ENCODE results near the gene SLIT3. TPM values are rescaled to one million over a fixed set of nuclear protein-coding genes. Genes with fewer than 3 reads are reported as not detected.

The SLIT3 gene
- total and polyA plus RNA-seq, 10 of the 15 experiments (the other 5 are each of a cell fraction or from before 2014, with no cell fraction given), result 0.05 TPM; not detected in 9

DNA sequence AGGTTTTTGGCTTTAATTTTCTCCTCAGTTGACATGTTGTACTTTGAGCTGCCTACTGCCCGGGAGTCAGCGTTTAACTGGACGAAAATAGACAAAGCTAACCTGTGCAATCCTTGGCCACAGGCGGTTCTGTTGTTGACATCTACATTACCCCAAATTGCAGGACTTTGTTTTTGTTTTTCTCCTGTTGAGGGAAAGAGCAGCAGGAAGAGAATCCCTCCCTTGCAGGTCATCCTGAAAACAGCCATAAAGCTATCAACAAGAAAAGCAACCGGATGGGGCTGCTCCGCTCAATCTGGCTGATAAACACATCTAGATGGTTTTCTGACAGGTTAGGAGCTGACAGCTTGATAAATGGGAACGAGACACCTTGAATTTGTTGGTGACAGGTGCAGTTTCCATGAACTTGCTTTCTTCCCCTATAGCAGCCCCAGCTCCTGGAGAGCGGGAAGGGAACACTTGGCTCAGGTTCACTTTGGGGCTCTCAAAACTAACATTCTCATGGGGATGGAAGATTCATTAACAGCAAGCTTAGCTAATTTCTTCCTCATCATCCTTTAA lies 331.5 kb downstream of the SLIT3 start:
- 58% methylated on average over 8 of the region's 8 CpGs for WGBS (ENCODE audit: insufficient coverage, insufficient replicate concordance, low lambda C conversion rate, missing lambda C conversion rate)
- RAD21 ChIA-PET (ENCODE audit: unreplicated experiment), result no interaction called here
- H3K79me2 ChIP-seq (ENCODE audit: control insufficient read depth, insufficient read depth, low read length), result no peaks in the 10 kb centered on the region
- no peak overlapping the region for H3K4me3 ChIP-seq
- intact Hi-C loops (cut with micrococcal nuclease; ENCODE audit: unreplicated experiment) (no loop called here), in situ Hi-C loops (cut with MboI) (no loop called here)
- no peak for ATAC-seq
- no peaks in the 10 kb centered on the region for H3K36me3 ChIP-seq (ENCODE audit: control insufficient read depth in 2 of 2, insufficient read depth in 2 of 2, low read length in 1 of 2)
- H3K9me3 ChIP-seq (replicated peaks; ENCODE audit: control insufficient read depth, insufficient read depth, low read length), result no peaks in the 10 kb centered on the region
- CTCF ChIA-PET, result interaction anchor here (1.6 kb wide), 1 partner anchor 19 kb away, joined by 4 read pairs; no protein-coding TSS in a partner anchor
- H2AFZ ChIP-seq (ENCODE audit: control insufficient read depth, low read depth, low read length), result no peak overlapping the region
- H3K9ac ChIP-seq (ENCODE audit: control insufficient read depth, insufficient read depth, low read length), result no peak overlapping the region
- no TSS peak for BruUV-seq (replicated peaks)
- no peaks in the 10 kb centered on the region for H4K20me1 ChIP-seq (ENCODE audit: control insufficient read depth, insufficient read depth)
- no peak for DNase-seq (ENCODE audit: low read depth, low spot score)
- no peak for FAIRE-seq
- peaks cover 1 to 3% of the 10 kb centered on the region in 2 experiments; a peak in 2 of 4 replicates for H3K27me3 ChIP-seq (replicated peaks in 1 of 2; ENCODE audit: control insufficient read depth in 2 of 2, insufficient read depth in 2 of 2, low read length in 1 of 2)
- H3K27ac ChIP-seq (ENCODE audit: control insufficient read depth, insufficient read depth), result no peak overlapping the region
- H3K4me1 ChIP-seq (ENCODE audit: control insufficient read depth, insufficient read depth, low read length), result no peaks in the 10 kb centered on the region
- TF ChIP-seq SREBF2 (IDR thresholded peaks at IDR 0.05; ENCODE audit: low read length), result no peak
- TF ChIP-seq SMAD1 (IDR thresholded peaks at IDR 0.05; ENCODE audit: low read depth, partially characterized antibody), result no peak
- TF ChIP-seq ASH2L (IDR thresholded peaks at IDR 0.05; ENCODE audit: borderline replicate concordance, low read depth), result no peak
- POLR2A ChIA-PET, result no interaction called here
- no peak overlapping the region for H3K4me2 ChIP-seq (ENCODE audit: control insufficient read depth, insufficient read depth)
- SMC1A ChIA-PET (ENCODE audit: uncharacterized antibody, unreplicated experiment), result no interaction called here

DNA sequence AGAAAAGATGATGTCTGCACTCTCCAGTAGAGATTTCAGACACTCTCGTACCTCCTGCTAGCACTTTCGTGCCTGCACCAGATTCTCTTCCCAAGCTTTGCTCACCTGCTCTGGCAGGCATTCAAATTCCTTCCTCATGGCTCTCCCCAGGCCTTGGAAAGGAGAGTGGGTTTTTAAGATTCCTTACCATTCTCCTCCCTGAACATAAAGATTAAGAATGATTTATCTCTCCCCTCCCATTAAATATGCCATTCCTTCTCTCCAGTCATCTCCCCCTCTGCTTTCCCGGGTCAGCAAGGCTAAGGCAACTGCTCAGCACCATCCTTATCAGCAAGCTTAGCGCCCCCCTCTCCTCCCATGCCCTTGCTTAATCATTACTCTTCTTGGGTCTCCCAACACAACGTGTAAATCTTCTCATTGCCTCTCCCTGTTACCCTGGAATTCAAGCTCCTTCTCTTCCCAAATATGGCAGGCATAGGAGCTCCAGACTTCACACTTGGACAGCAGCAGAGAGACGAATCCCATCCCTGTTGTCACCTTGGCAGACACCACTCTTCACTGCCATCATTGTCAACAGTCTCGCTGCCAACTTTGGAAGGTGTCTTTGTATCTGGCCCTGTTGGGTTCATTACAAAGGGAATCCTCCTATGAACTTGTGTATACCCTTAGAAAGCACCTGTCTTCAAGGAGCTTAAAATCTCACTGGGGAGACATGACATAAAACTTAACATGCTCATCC lies 332.9 kb downstream of the SLIT3 start:
- no peak overlapping the region for H2AFZ ChIP-seq (ENCODE audit: control insufficient read depth, low read depth, low read length)
- intact Hi-C loops (cut with micrococcal nuclease; ENCODE audit: unreplicated experiment) (no loop called here), in situ Hi-C loops (cut with MboI) (no loop called here)
- H4K20me1 ChIP-seq (ENCODE audit: control insufficient read depth, insufficient read depth), result no peaks in the 10 kb centered on the region
- ChIA-PET RAD21 (ENCODE audit: unreplicated experiment) (no interaction called here), POLR2A (no interaction called here), CTCF (interaction anchor here (1.7 kb wide), 1 partner anchor 19 kb away, joined by 3 read pairs; no protein-coding TSS in a partner anchor), SMC1A (ENCODE audit: uncharacterized antibody, unreplicated experiment) (interaction anchor here (1.0 kb wide), 1 partner anchor 19 kb away, joined by 3 read pairs; no protein-coding TSS in a partner anchor)
- H3K9me3 ChIP-seq (replicated peaks; ENCODE audit: control insufficient read depth, insufficient read depth, low read length), result no peaks in the 10 kb centered on the region
- no peak for FAIRE-seq
- BruUV-seq (replicated peaks), result no TSS peak
- H3K4me1 ChIP-seq (ENCODE audit: control insufficient read depth, insufficient read depth, low read length), result no peaks in the 10 kb centered on the region
- no peak for ATAC-seq
- WGBS (ENCODE audit: insufficient coverage, insufficient replicate concordance, low lambda C conversion rate, missing lambda C conversion rate), result 18% methylated on average over 7 of the region's 7 CpGs
- H3K27ac ChIP-seq (ENCODE audit: control insufficient read depth, insufficient read depth), result no peak overlapping the region
- no peak for DNase-seq (ENCODE audit: low read depth, low spot score)
- peaks cover 1 to 3% of the 10 kb centered on the region in 2 experiments; a peak in 2 of 4 replicates for H3K27me3 ChIP-seq (replicated peaks in 1 of 2; ENCODE audit: control insufficient read depth in 2 of 2, insufficient read depth in 2 of 2, low read length in 1 of 2)
- no peaks in the 10 kb centered on the region for H3K79me2 ChIP-seq (ENCODE audit: control insufficient read depth, insufficient read depth, low read length)
- no peak overlapping the region for H3K9ac ChIP-seq (ENCODE audit: control insufficient read depth, insufficient read depth, low read length)
- H3K4me2 ChIP-seq (ENCODE audit: control insufficient read depth, insufficient read depth), result no peak overlapping the region
- H3K4me3 ChIP-seq, result no peak overlapping the region
- H3K36me3 ChIP-seq (ENCODE audit: control insufficient read depth in 2 of 2, insufficient read depth in 2 of 2, low read length in 1 of 2), result no peaks in the 10 kb centered on the region
- no peak for TF ChIP-seq CHD2 (IDR thresholded peaks at IDR 0.05; ENCODE audit: borderline replicate concordance, low read depth, low read length)
- TF ChIP-seq, protein P1, sequence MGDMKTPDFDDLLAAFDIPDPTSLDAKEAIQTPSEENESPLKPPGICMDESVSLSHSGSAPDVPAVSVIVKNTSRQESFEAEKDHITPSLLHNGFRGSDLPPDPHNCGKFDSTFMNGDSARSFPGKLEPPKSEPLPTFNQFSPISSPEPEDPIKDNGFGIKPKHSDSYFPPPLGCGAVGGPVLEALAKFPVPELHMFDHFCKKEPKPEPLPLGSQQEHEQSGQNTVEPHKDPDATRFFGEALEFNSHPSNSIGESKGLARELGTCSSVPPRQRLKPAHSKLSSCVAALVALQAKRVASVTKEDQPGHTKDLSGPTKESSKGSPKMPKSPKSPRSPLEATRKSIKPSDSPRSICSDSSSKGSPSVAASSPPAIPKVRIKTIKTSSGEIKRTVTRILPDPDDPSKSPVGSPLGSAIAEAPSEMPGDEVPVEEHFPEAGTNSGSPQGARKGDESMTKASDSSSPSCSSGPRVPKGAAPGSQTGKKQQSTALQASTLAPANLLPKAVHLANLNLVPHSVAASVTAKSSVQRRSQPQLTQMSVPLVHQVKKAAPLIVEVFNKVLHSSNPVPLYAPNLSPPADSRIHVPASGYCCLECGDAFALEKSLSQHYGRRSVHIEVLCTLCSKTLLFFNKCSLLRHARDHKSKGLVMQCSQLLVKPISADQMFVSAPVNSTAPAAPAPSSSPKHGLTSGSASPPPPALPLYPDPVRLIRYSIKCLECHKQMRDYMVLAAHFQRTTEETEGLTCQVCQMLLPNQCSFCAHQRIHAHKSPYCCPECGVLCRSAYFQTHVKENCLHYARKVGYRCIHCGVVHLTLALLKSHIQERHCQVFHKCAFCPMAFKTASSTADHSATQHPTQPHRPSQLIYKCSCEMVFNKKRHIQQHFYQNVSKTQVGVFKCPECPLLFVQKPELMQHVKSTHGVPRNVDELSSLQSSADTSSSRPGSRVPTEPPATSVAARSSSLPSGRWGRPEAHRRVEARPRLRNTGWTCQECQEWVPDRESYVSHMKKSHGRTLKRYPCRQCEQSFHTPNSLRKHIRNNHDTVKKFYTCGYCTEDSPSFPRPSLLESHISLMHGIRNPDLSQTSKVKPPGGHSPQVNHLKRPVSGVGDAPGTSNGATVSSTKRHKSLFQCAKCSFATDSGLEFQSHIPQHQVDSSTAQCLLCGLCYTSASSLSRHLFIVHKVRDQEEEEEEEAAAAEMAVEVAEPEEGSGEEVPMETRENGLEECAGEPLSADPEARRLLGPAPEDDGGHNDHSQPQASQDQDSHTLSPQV (IDR thresholded peaks at IDR 0.05), result no peak
- no peak for TF ChIP-seq KAT2A (conservative IDR thresholded peaks at IDR 0.05; ENCODE audit: control insufficient read depth, low read depth, low read length)
- no peak for TF ChIP-seq NR2F1 (conservative IDR thresholded peaks at IDR 0.05)
- no peak for TF ChIP-seq MEF2A (IDR thresholded peaks at IDR 0.05; ENCODE audit: insufficient read depth, low read depth, low read length)
- TF ChIP-seq CHD1 (IDR thresholded peaks at IDR 0.05; ENCODE audit: low read depth, low read length), result no peak
- no peak for TF ChIP-seq NFIC (IDR thresholded peaks at IDR 0.05; ENCODE audit: low read depth, low read length)
- TF ChIP-seq FOXK2 (IDR thresholded peaks at IDR 0.05), result no peak
- TF ChIP-seq ATF7 (IDR thresholded peaks at IDR 0.05; ENCODE audit: low read depth), result no peak
